DND-41 (cell line): ENCODE results near the gene OTC.

ENCODE experiments used
- EZH2 ChIP-seq: IDR thresholded peaks from 3 replicates; pipeline ENCODE4 v1.6.1; 2012; ENCODE audit warnings: borderline replicate concordance, low read depth, mild to moderate bottlenecking, moderate library complexity, low read length, inconsistent platforms; ENCODE audit not compliant: severe bottlenecking
- TF ChIP-seq, protein P1 (sequence below): IDR thresholded peaks from 2 replicates; pipeline ENCODE4 v1.5.1; 2012; ENCODE audit warnings: borderline replicate concordance, low read length, moderate library complexity, mild to moderate bottlenecking; ENCODE audit not compliant: poor library complexity, severe bottlenecking; ENCODE audit errors: extremely low read depth

DNA sequence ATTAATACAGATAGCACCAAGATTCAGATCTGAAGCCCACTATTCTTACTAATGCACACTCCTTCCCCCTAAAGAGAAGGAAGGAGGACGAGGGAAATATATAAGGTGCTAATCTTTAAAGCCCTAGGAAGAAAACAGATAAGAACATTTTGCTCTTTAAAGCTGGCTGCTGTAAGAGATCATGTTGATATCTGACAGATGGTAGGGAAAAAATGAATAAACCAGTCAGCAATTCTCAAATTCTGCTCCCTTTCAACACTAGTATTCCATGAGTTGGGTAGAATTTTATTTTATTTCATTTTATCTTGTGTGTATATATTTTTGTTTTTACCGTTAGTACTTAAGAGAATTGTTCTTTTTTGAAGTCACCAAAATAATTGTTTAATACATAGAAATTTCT is 19.2 kb downstream of the OTC start:
- TF ChIP-seq, protein P1, sequence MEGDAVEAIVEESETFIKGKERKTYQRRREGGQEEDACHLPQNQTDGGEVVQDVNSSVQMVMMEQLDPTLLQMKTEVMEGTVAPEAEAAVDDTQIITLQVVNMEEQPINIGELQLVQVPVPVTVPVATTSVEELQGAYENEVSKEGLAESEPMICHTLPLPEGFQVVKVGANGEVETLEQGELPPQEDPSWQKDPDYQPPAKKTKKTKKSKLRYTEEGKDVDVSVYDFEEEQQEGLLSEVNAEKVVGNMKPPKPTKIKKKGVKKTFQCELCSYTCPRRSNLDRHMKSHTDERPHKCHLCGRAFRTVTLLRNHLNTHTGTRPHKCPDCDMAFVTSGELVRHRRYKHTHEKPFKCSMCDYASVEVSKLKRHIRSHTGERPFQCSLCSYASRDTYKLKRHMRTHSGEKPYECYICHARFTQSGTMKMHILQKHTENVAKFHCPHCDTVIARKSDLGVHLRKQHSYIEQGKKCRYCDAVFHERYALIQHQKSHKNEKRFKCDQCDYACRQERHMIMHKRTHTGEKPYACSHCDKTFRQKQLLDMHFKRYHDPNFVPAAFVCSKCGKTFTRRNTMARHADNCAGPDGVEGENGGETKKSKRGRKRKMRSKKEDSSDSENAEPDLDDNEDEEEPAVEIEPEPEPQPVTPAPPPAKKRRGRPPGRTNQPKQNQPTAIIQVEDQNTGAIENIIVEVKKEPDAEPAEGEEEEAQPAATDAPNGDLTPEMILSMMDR, result no peak
- TF ChIP-seq EZH2, result no peak
